GM12873 (cell line): ENCODE measurements around the gene FHL3.

ENCODE experiments used
- CTCF ChIP-seq: IDR thresholded peaks from 2 replicates; pipeline ENCODE4 v1.5.1; 2012; ENCODE audit warnings: low read depth, mild to moderate bottlenecking, moderate library complexity, low read length, control low read depth; ENCODE audit not compliant: insufficient read depth; ENCODE audit errors: missing control alignments

The FHL3 gene

GRCh38 chr1:37998913-37999429 is 6.3 kb downstream of the FHL3 start:
- no peak for TF ChIP-seq CTCF

- TF ChIP-seq CTCF, result no peak
Observed at GRCh38 chr1:37998089-37998808, 7.1 kb downstream of the FHL3 start.

- no peak for TF ChIP-seq CTCF
Observed at GRCh38 chr1:37997256-37998088, 7.8 kb downstream of the FHL3 start.

- TF ChIP-seq CTCF, result no peak
Observed at GRCh38 chr1:37995751-37996345, 9.5 kb downstream of the FHL3 start.

GRCh38 chr1:37994886-37995566 is 10.3 kb downstream of the FHL3 start:
- TF ChIP-seq CTCF, result no peak

- TF ChIP-seq CTCF, result no peak
Observed at GRCh38 chr1:37989361-37989930, 15.9 kb downstream of the FHL3 start.
